HEK293 (cell line): ENCODE data around the gene SELENOW.
"Not testable (repeated sequence)": the region's sequence is repeated elsewhere in the genome, so short reads cannot be mapped to it uniquely, and the experiment has no call there.

Experiments
- CTCF ChIA-PET: fragments of 350-600 bp; formaldehyde crosslinking; extraction: SDS; loops from one replicate; lab custom pipeline; 2021; ENCODE audit warnings: antibody characterized with exemption; lab: Yijun Ruan, JAX
- POLR2A ChIA-PET: fragments of 300-600 bp; formaldehyde crosslinking; extraction: SDS; loops from one replicate; lab custom pipeline; 2020; ENCODE audit warnings: antibody characterized with exemption, inconsistent platforms; lab: Yijun Ruan, JAX
- H3K27ac ChIP-seq: fragments of 200-500 bp; sonication (Bioruptor generic); 2 replicates; pipeline ENCODE4 v1.5.1; 2014; ENCODE audit warnings: low read depth, low read length, control low read depth, inconsistent platforms; ENCODE audit errors: extremely low read depth
- H3K36me3 ChIP-seq, 2 experiments: fragments of 200-500 bp in 1 of 2; sonication (Bioruptor generic) in 1 of 2; 1 replicate in 1 of 2; 2 replicates in 1 of 2; pipeline ENCODE4 v1.5.1; 2014 to 2017; ENCODE audit warnings: inconsistent platforms in 2 of 2, low read length in 2 of 2; ENCODE audit not compliant: control insufficient read depth in 2 of 2, insufficient read depth in 1 of 2
- H3K4me1 ChIP-seq: fragments of 200-500 bp; sonication (Bioruptor generic); 2 replicates; pipeline ENCODE4 v1.5.1; 2014; ENCODE audit warnings: mild to moderate bottlenecking, low read length, inconsistent platforms; ENCODE audit not compliant: control insufficient read depth, insufficient read depth
- H3K4me3 ChIP-seq: 2 replicates; pipeline ENCODE4 v1.5.1; 2011; ENCODE audit warnings: low read depth, mild to moderate bottlenecking, control low read depth, low read length, moderate library complexity
- H3K9me3 ChIP-seq: fragments of 200-500 bp; sonication (Bioruptor generic); 2 replicates; pipeline ENCODE4 v1.5.1; 2014; ENCODE audit warnings: low read depth, low read length, inconsistent platforms; ENCODE audit not compliant: control insufficient read depth, insufficient read depth
- GLI2 ChIP-seq: fragments of 450-650 bp; formaldehyde crosslinking; IDR thresholded peaks from 2 replicates; pipeline ENCODE4; 2017; ENCODE audit warnings: missing biosample characterization, missing genetic modification characterization, low read depth, borderline replicate concordance
- KLF7 ChIP-seq: fragments of 450-650 bp; formaldehyde crosslinking; IDR thresholded peaks from 2 replicates; pipeline ENCODE4 v1.5.1; 2016; ENCODE audit warnings: missing biosample characterization, missing genetic modification characterization, borderline replicate concordance
- PATZ1 ChIP-seq: fragments of 450-650 bp; formaldehyde crosslinking; IDR thresholded peaks from 2 replicates; pipeline ENCODE4 v1.5.1; 2016; ENCODE audit warnings: missing biosample characterization, missing genetic modification characterization
- PBX3 ChIP-seq: sonication (generic); formaldehyde crosslinking; IDR thresholded peaks from 2 replicates; pipeline ENCODE4 v1.8.1; 2022; ENCODE audit warnings: mild to moderate bottlenecking, moderate library complexity, missing genetic modification reagents
- SETDB1 ChIP-seq: IDR thresholded peaks from one replicate; pipeline ENCODE4 v1.6.1; 2017; ENCODE audit warnings: mild to moderate bottlenecking, low read length, moderate library complexity, mixed read lengths; ENCODE audit not compliant: insufficient read length
- ZNF211 ChIP-seq: fragments of 450-650 bp; formaldehyde crosslinking; IDR thresholded peaks from 2 replicates; pipeline ENCODE4 v1.5.1; 2016; ENCODE audit warnings: low read depth, missing biosample characterization, missing genetic modification characterization
- ZNF274 ChIP-seq, 2 experiments: fragments of 200-500 bp in 1 of 2; fragments of 450-650 bp in 1 of 2; sonication (Bioruptor generic) in 1 of 2; formaldehyde crosslinking in 1 of 2; IDR thresholded peaks; 2 replicates each; pipeline versions ENCODE4 v1.5.1 to v1.6.1; 2014 to 2016; ENCODE audit warnings: borderline replicate concordance in 1 of 2, inconsistent platforms in 1 of 2, low read length in 1 of 2, missing biosample characterization in 1 of 2, missing genetic modification characterization in 1 of 2
- ZNF335 ChIP-seq: fragments of 450-650 bp; formaldehyde crosslinking; conservative IDR thresholded peaks from 2 replicates; pipeline ENCODE4 v1.5.1; 2016; ENCODE audit warnings: missing biosample characterization, missing genetic modification characterization
- ZNF433 ChIP-seq: fragments of 450-650 bp; formaldehyde crosslinking; IDR thresholded peaks from 2 replicates; pipeline ENCODE4 v1.5.1; 2016; ENCODE audit warnings: missing biosample characterization, missing genetic modification characterization, low read depth
- ZNF473 ChIP-seq: fragments of 450-650 bp; formaldehyde crosslinking; IDR thresholded peaks from 2 replicates; pipeline ENCODE4 v1.5.1; 2017; ENCODE audit warnings: missing biosample characterization, missing genetic modification characterization
- ZNF501 ChIP-seq: fragments of 450-650 bp; formaldehyde crosslinking; IDR thresholded peaks from 2 replicates; pipeline ENCODE4 v1.5.1; 2016; ENCODE audit warnings: missing biosample characterization, missing genetic modification characterization
- ZNF792 ChIP-seq: fragments of 450-650 bp; formaldehyde crosslinking; IDR thresholded peaks from 2 replicates; pipeline ENCODE4 v1.5.1; 2016; ENCODE audit warnings: missing biosample characterization, missing genetic modification characterization
- ZNF837 ChIP-seq: fragments of 450-650 bp; formaldehyde crosslinking; IDR thresholded peaks from 2 replicates; pipeline ENCODE4 v1.5.1; 2016; ENCODE audit warnings: missing biosample characterization, missing genetic modification characterization

Gene SELENOW

DNA sequence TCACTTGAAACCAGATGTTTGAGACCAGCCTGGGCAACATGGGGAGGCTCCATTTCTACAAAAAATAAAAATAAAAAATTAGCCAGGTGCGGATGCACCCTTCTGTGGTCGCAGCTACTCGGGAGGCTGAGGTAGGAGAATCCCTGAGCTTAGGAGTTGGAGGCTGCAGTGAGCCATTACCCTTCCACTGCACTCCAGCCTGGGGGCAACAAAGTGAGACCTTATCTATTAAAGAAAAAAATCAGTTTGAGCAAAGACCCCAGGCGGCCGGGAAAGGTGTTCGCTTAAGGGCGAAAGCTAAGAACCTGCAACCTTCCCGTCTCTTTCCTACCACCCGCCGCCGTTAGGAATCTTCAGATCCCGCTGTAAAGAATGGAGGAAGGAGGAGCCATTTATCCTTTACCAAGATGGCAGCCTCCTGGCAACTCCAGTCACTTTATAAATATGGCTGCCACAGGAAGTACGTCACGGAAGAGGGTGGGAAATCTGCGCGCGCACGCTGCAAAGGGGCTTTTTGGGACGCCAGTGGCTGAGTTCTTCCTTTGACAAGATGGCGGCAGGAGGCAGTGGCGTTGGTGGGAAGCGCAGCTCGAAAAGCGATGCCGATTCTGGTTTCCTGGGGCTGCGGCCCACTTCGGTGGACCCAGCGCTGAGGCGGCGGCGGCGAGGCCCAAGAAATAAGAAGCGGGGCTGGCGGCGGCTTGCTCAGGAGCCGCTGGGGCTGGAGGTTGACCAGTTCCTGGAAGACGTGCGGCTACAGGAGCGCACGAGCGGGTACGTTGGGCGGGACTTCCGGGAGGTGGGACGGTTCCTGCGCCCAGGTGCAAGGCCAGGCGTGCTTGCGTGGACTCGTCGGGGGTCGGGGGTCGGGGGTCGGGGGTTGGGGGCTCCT is 33.2 kb upstream of the SELENOW start, which contains the start of gene NOP53 (continued):
- TF ChIP-seq GLI2 (tag by site-specific recombination): no peak
- no peak for TF ChIP-seq KLF7
- no peak for TF ChIP-seq ZNF473 (tag by site-specific recombination)
- TF ChIP-seq ZNF837 (tag by site-specific recombination): no peak
- peak; percentile 82 for TF ChIP-seq ZNF335 (tag by site-specific recombination)

DNA sequence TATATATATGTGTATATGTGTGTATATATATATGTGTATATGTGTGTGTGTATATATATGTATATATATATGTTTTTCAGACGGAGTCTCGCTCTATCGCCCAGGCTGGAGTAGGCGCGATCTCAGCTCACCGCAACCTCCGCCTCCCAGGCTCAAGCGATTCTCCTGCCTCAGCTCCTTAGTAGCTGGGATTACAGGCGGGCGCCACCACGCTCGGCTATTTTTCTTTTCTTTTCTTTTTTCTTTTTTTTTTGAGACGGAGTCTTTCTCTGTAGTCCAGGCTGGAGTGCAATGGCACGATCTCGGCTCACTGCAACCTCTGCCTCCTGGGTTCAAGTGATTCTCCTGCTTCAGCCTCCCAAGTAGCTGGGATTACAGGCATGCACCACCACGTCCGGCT is 32.4 kb upstream of the SELENOW start:
- CTCF ChIA-PET: interaction anchor here (0.5 to 5.1 kb wide), 10 partner anchors 20 to 461 kb away, joined by 3 to 73 read pairs (median 6); partner anchors contain the start of gene EHD2
- peaks cover 40 to 43% of the 10 kb centered on the region in 2 experiments for H3K36me3 ChIP-seq
- not testable (repeated sequence) for H3K4me1 ChIP-seq, H3K27ac ChIP-seq, H3K9me3 ChIP-seq
- POLR2A ChIA-PET: interaction anchor here (0.6 to 2.3 kb wide), 4 partner anchors 9 to 77 kb away, joined by 4 to 7 read pairs (median 6); partner anchors contain the start of gene EHD2
- H3K4me3 ChIP-seq: peak overlapping the region; percentile 88

DNA sequence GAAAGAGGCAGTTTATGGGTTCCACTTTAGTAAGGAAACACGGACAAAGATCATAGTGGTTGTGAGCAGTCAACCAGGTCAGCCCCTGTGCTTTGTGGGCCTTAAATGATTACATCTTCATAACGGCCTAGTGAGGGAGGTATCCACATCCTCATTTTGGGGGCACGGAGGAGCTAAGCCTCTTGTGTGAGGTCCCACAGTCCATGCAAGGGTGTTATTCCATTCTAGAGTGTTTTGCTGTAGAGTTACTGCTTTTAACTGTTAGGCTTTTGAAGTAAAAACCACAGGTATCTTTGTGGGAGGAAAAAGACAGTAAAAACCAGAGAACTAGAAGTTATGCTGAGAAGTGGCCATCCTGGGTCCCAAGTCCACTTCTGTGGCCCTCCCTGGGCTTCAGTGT is 29.2 kb upstream of the SELENOW start:
- no peaks in the 10 kb centered on the region for H3K9me3 ChIP-seq
- H3K36me3 ChIP-seq: peaks cover 61 to 72% of the 10 kb centered on the region in 2 experiments
- H3K4me3 ChIP-seq: no peak overlapping the region
- 0 out of 2 replicates have a peak overlapping the region, but pooled peaks have one; percentile 9 for H3K27ac ChIP-seq
- TF ChIP-seq ZNF501 (tag by site-specific recombination) (no peak), SETDB1 (no peak), ZNF211 (tag by site-specific recombination) (no peak), ZNF792 (no peak), ZNF433 (no peak), PBX3 (no peak), ZNF274 (IDR thresholded peaks at IDR 0.05; ENCODE audit: low read length) (no peak), ZNF274 (tag by site-specific recombination; IDR thresholded peaks at IDR 0.05; ENCODE audit: borderline replicate concordance) (no peak)
- TF ChIP-seq, all 188 proteins: peak for 0
- CTCF ChIA-PET: interaction anchor here (1.5 to 2.3 kb wide), 2 partner anchors 17 to 40 kb away, joined by 5 to 14 read pairs; no protein-coding TSS in a partner anchor
- POLR2A ChIA-PET: no interaction called here
- H3K4me1 ChIP-seq: peaks cover 5% of the 10 kb centered on the region; the same call in 1 of the 2 replicates

- POLR2A ChIA-PET: interaction anchor here (1.6 kb wide), 1 partner anchor 8 kb away, joined by 7 read pairs; no protein-coding TSS in a partner anchor
- Histone ChIP-seq H3K4me3 (no peak overlapping the region), H3K9me3 (no peaks in the 10 kb centered on the region), H3K27ac (no peak overlapping the region), H3K4me1 (0 out of 2 replicates have a peak, but pooled peaks cover 5% of the 10 kb centered on the region), H3K36me3 (peaks cover 61 to 85% of the 10 kb centered on the region in 2 experiments)
- CTCF ChIA-PET: interaction anchor here (0.9 to 1.8 kb wide), 4 partner anchors 8 to 43 kb away, joined by 3 to 10 read pairs (median 4); partner anchors contain the start of gene EHD2
- TF ChIP-seq PATZ1 (tag by site-specific recombination): no peak
Observed at GRCh38 chr19:47750752-47751151, 27.8 kb upstream of the SELENOW start.
